Upper lobe of left lung (tissue), 4 donors: Measurements from ENCODE around the gene LHFPL3.

ENCODE experiments used
- EP300 ChIP-seq, 4 donors: sonication (generic); formaldehyde crosslinking; IDR thresholded peaks; one replicate each; pipeline ENCODE4 v1.5.1; 2017; ENCODE audit warnings: antibody characterized with exemption in 4 of 4, control low read depth in 2 of 4
- POLR2A ChIP-seq, 4 donors: fragments of 450-650 bp; IDR thresholded peaks; one replicate each; pipeline ENCODE4 v1.5.1; 2016 to 2017; ENCODE audit warnings: antibody characterized with exemption in 4 of 4, mild to moderate bottlenecking in 2 of 4
- POLR2AphosphoS5 ChIP-seq, 2 donors: sonication (generic); formaldehyde crosslinking; IDR thresholded peaks; one replicate each; pipeline ENCODE4 v1.5.1; 2017; ENCODE audit warnings: antibody characterized with exemption in 2 of 2
- TF ChIP-seq, protein P1 (sequence below), 6 experiments: fragments of 450-650 bp in 4 of 6; fragments of 200-600 bp in 2 of 6; sonication (generic) in 2 of 6; IDR thresholded peaks; one replicate each; pipeline ENCODE4 v1.5.1; 2016 to 2019; ENCODE audit warnings: antibody characterized with exemption in 6 of 6

DNA sequence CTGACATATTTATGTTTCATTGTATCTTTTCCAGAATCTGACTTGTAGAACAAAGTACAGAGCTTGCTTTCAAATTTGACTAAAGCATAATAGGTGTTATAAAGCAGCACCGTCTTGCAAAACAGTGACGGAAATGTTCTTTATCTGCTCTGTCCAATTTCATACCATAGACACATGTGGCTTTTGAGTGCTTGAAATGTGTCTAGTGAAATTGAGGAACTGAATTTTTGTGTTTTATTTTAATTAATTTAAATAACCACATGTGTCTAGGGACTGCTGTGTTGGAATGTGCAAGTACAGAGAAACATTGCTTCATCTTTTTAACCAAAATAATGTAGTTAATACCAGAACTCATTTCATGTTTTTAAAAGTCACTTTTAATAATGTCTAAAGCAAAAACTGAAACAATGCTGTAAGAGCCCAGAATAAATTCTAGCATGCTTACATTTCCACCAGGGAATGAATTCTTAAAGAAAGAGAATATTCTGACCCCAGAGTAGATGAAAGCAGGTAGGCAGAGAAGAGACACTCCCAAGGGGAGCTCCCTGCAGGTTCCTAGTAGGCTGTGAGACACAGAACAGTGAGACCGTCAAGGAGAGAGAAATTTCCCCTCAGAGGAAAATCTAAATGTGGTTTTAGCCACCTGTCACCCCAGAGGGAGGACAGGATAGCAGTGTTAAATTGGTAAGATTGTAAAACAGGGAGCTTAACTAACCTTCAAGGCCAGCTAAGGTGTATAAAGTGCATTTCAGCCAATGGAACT is 510.3 kb downstream of the LHFPL3 start:
- TF ChIP-seq, protein P1, sequence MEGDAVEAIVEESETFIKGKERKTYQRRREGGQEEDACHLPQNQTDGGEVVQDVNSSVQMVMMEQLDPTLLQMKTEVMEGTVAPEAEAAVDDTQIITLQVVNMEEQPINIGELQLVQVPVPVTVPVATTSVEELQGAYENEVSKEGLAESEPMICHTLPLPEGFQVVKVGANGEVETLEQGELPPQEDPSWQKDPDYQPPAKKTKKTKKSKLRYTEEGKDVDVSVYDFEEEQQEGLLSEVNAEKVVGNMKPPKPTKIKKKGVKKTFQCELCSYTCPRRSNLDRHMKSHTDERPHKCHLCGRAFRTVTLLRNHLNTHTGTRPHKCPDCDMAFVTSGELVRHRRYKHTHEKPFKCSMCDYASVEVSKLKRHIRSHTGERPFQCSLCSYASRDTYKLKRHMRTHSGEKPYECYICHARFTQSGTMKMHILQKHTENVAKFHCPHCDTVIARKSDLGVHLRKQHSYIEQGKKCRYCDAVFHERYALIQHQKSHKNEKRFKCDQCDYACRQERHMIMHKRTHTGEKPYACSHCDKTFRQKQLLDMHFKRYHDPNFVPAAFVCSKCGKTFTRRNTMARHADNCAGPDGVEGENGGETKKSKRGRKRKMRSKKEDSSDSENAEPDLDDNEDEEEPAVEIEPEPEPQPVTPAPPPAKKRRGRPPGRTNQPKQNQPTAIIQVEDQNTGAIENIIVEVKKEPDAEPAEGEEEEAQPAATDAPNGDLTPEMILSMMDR (IDR thresholded peaks at IDR 0.05), result no peak
- TF ChIP-seq POLR2A (IDR thresholded peaks at IDR 0.05), result no peak
- no peak for TF ChIP-seq EP300 (IDR thresholded peaks at IDR 0.05)
- TF ChIP-seq POLR2AphosphoS5 (IDR thresholded peaks at IDR 0.05), result no peak
